B cell (primary cell): ENCODE measurements around the gene BLID. TPM values are rescaled to one million over a fixed set of nuclear protein-coding genes. Genes with fewer than 3 reads are reported as not detected.

Experiments
- ATAC-seq: fragments of 200-7000 bp; cut with Tn5 transposase; one replicate; pipeline ENCODE4 v1.10.0; 2021; ENCODE audit warnings: low read depth, mild to moderate bottlenecking, moderate number of reproducible peaks, moderate library complexity
- CTCF ChIA-PET: fragments of 350-600 bp; sonication (Branson Sonifier 250); formaldehyde crosslinking; loops from one replicate; lab custom pipeline; 2021; ENCODE audit warnings: antibody characterized with exemption, inconsistent platforms; lab: Charles Lee
- POLR2A ChIA-PET: fragments of 350-600 bp; sonication (Branson Sonifier 250); formaldehyde crosslinking; loops from one replicate; lab custom pipeline; 2021; ENCODE audit warnings: antibody characterized with exemption; lab: Charles Lee
- DNase-seq: peaks from one replicate; pipeline ENCODE4 v3.0.0; 2013
- H2AFZ ChIP-seq: 2 replicates; pipeline ENCODE4 v1.6.1; 2012; ENCODE audit warnings: mild to moderate bottlenecking, low read depth, low read length; ENCODE audit not compliant: insufficient read depth, poor library complexity, severe bottlenecking
- H3K27ac ChIP-seq, 2 donors: 1 replicate in 1 of 2; 2 replicates in 1 of 2; pipeline ENCODE4 v1.5.1; 2012 to 2013; ENCODE audit warnings: low read length in 2 of 2, mild to moderate bottlenecking in 2 of 2, moderate library complexity in 1 of 2
- H3K27me3 ChIP-seq, 4 experiments: fragments of 200-600 bp in 1 of 4; sonication (generic) in 1 of 4; replicated peaks in 1 of 4; 1 replicate in 2 of 4; 2 replicates in 2 of 4; pipeline versions ENCODE4 v1.6.1 to v1.7.0; 2013 to 2016; ENCODE audit warnings: low read length in 3 of 4, mild to moderate bottlenecking in 2 of 4, mixed read lengths in 1 of 4, moderate library complexity in 1 of 4; ENCODE audit not compliant: insufficient read depth in 4 of 4, control insufficient read depth in 3 of 4; ENCODE audit errors: control extremely low read depth in 1 of 4
- H3K36me3 ChIP-seq, 2 experiments: replicated peaks in 1 of 2; 1 replicate in 1 of 2; 2 replicates in 1 of 2; pipeline versions ENCODE4 v1.6.1 to v1.7.1; 2013; ENCODE audit warnings: low read length in 1 of 2; ENCODE audit not compliant: insufficient read depth in 2 of 2, control insufficient read depth in 1 of 2; ENCODE audit errors: control extremely low read depth in 1 of 2, extremely low read depth in 1 of 2
- H3K4me1 ChIP-seq, 2 donors: fragments of 200-600 bp in 1 of 2; sonication (generic) in 1 of 2; 1 replicate in 1 of 2; 2 replicates in 1 of 2; pipeline versions ENCODE4 v1.5.1 to v1.6.1; 2013 to 2017; ENCODE audit warnings: low read length in 2 of 2; ENCODE audit not compliant: control insufficient read depth in 2 of 2, insufficient read depth in 2 of 2
- H3K4me2 ChIP-seq: replicated peaks from 2 replicates; pipeline ENCODE3; 2012; ENCODE audit warnings: mild to moderate bottlenecking, low read depth, low read length; ENCODE audit not compliant: poor library complexity, severe bottlenecking
- H3K4me3 ChIP-seq, 5 experiments: fragments of 200-600 bp in 1 of 5; sonication (generic) in 1 of 5; 1 replicate in 3 of 5; 2 replicates in 2 of 5; pipeline versions ENCODE4 v1.5.1 to v1.7.0; 2011 to 2016; ENCODE audit warnings: low read length in 4 of 5, mild to moderate bottlenecking in 4 of 5, low read depth in 2 of 5, control low read depth in 1 of 5, moderate library complexity in 1 of 5; ENCODE audit not compliant: insufficient read depth in 1 of 5; ENCODE audit errors: control extremely low read depth in 1 of 5, extremely low read depth in 1 of 5
- H3K79me2 ChIP-seq: fragments of 200-600 bp; sonication (generic); one replicate; pipeline ENCODE4 v1.6.0; 2016; ENCODE audit warnings: low read length; ENCODE audit not compliant: control insufficient read depth, insufficient read depth
- H3K9ac ChIP-seq: fragments of 200-600 bp; sonication (generic); 2 replicates; pipeline ENCODE4 v1.6.1; 2017; ENCODE audit warnings: mild to moderate bottlenecking, low read length, moderate library complexity
- H3K9me3 ChIP-seq, 3 donors: one replicate each; pipeline versions ENCODE4 v1.6.1 to v1.7.1; 2013; ENCODE audit warnings: low read length in 2 of 3; ENCODE audit not compliant: control insufficient read depth in 2 of 3, insufficient read depth in 1 of 3; ENCODE audit errors: control extremely low read depth in 1 of 3
- H4K20me1 ChIP-seq: 2 replicates; pipeline ENCODE4 v1.6.0; 2012; ENCODE audit warnings: mild to moderate bottlenecking, low read length; ENCODE audit not compliant: insufficient read depth, control insufficient read depth, poor library complexity, severe bottlenecking
- H3K27ac Mint-ChIP-seq: one replicate; pipeline ENCODE4 v1.8.0; 2021; ENCODE audit warnings: mixed read lengths
- H3K27me3 Mint-ChIP-seq: one replicate; pipeline ENCODE4 v1.8.0; 2021; ENCODE audit warnings: mixed read lengths
- H3K4me1 Mint-ChIP-seq: one replicate; pipeline ENCODE4 v1.8.0; 2021; ENCODE audit warnings: mixed read lengths
- H3K4me3 Mint-ChIP-seq: one replicate; pipeline ENCODE4 v1.8.0; 2021; ENCODE audit warnings: mixed read lengths
- H3K9me3 Mint-ChIP-seq: one replicate; pipeline ENCODE4 v1.8.0; 2022; ENCODE audit warnings: mixed read lengths; ENCODE audit not compliant: insufficient read depth
- EZH2 ChIP-seq: IDR thresholded peaks from 2 replicates; pipeline ENCODE4 v1.6.1; 2012; ENCODE audit warnings: borderline replicate concordance, low read depth, mild to moderate bottlenecking, moderate library complexity, low read length; ENCODE audit not compliant: insufficient read depth, poor library complexity, severe bottlenecking
- WGBS: methylation state at CpG from one replicate; pipeline ENCODE4 v1.1.5; 2013; ENCODE audit warnings: missing lambda C conversion rate; ENCODE audit not compliant: insufficient coverage; 5-methylcytosine and 5-hydroxymethylcytosine counted together
- intact Hi-C: fragments of 100-400 bp; cut with micrococcal nuclease; formaldehyde crosslinking; loops from one replicate; pipeline ENCODE4 v1.10.0; 2022
- polyA plus RNA-seq: library from polyadenylated mRNA; depleted of rRNA; stranded (reverse); fragments of >200 nt; gene quantifications from 2 replicates; pipeline ENCODE4 v1.2.3, GENCODE V29; 2012
- total RNA-seq, 2 donors: library from RNA; stranded (reverse); fragments of 120-200 nt in 1 of 2; gene quantifications; 1 replicate in 1 of 2; 2 replicates in 1 of 2; pipeline versions ENCODE4 v1.2.3 to v1.2.4, GENCODE V29; 2013 to 2022
- TF ChIP-seq, protein P1 (sequence below): fragments of 200-600 bp; IDR thresholded peaks from one replicate; pipeline ENCODE4 v1.8.0; 2022; ENCODE audit warnings: antibody characterized with exemption, mild to moderate bottlenecking

BLID gene
- total and polyA plus RNA-seq, 2 donors (not counting 1 experiment from before 2014, with no cell fraction given) = not detected

DNA sequence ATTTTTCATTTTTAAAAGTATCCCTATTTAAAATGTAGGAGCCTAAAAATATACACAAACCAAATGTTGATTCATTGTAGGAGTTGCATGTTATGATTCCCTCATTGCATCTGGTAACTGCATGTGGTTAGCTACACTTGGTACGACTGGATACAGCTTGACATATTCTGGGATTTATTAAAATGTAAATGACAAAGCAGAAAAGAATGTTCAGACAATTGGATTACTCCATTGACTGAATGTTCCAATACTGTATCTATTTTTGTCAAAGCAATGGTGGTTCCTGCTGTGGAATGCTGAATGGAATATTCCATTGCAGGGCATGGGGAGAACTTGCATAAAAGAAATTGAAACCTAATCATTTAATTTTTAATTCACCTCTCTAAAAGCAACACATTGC is 30.8 kb downstream of the BLID start:
- ATAC-seq = no peak
- H3K27ac Mint-ChIP-seq = no peak overlapping the region

DNA sequence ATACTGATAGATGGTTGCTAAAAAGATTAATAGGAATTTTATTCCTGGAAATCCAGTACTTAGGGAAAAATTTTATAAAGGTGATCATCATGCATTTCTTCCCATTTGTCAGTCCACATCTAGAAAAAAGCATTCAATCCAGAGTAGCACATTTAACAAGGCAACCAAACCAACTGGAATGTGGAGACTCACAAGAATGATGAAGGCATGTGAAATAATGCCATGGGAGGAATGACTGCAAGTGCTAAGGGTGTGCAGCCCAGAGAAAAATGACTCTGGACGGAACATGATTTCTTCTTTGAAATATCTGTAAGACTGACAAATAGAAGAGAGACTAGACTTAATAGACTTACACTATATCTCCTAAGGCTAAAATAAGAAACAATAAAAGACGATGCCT is 33.8 kb downstream of the BLID start:
- no peaks in the 10 kb centered on the region for H3K9me3 Mint-ChIP-seq
- ATAC-seq (no peak), DNase-seq (no peak)
- Histone ChIP-seq H3K9ac (no peak overlapping the region), H2AFZ (no peak overlapping the region), H3K27me3 (no peaks in the 10 kb centered on the region), H3K4me1 (no peaks in the 10 kb centered on the region), H3K27ac (no peak overlapping the region), H4K20me1 (no peaks in the 10 kb centered on the region), H3K4me2 (no peak overlapping the region), H3K9me3 (no peaks in the 10 kb centered on the region), H3K4me3 (no peak overlapping the region), H3K36me3 (no peaks in the 10 kb centered on the region), H3K79me2 (no peaks in the 10 kb centered on the region)
- H3K4me1 Mint-ChIP-seq = no peaks in the 10 kb centered on the region
- WGBS = 100% methylated on average over 1 of the region's 2 CpGs
- H3K27ac Mint-ChIP-seq = no peak overlapping the region
- peaks cover 8% of the 10 kb centered on the region for H3K27me3 Mint-ChIP-seq
- TF ChIP-seq, protein P1, sequence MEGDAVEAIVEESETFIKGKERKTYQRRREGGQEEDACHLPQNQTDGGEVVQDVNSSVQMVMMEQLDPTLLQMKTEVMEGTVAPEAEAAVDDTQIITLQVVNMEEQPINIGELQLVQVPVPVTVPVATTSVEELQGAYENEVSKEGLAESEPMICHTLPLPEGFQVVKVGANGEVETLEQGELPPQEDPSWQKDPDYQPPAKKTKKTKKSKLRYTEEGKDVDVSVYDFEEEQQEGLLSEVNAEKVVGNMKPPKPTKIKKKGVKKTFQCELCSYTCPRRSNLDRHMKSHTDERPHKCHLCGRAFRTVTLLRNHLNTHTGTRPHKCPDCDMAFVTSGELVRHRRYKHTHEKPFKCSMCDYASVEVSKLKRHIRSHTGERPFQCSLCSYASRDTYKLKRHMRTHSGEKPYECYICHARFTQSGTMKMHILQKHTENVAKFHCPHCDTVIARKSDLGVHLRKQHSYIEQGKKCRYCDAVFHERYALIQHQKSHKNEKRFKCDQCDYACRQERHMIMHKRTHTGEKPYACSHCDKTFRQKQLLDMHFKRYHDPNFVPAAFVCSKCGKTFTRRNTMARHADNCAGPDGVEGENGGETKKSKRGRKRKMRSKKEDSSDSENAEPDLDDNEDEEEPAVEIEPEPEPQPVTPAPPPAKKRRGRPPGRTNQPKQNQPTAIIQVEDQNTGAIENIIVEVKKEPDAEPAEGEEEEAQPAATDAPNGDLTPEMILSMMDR = no peak
- no peak for TF ChIP-seq EZH2
- POLR2A ChIA-PET = no interaction called here
- no peak overlapping the region for H3K4me3 Mint-ChIP-seq
- CTCF ChIA-PET = no interaction called here
- intact Hi-C loops = no loop called here

More for the DNA sequence above, 30.8 kb downstream of the BLID start:
- H3K27me3 Mint-ChIP-seq = peaks cover 12% of the 10 kb centered on the region
- 33% methylated on average over 1 of the region's 1 CpG for WGBS
- Histone ChIP-seq H4K20me1 (no peaks in the 10 kb centered on the region), H3K4me1 (no peaks in the 10 kb centered on the region), H3K36me3 (no peaks in the 10 kb centered on the region), H3K9me3 (peaks cover 0 to 1% (median 0%) of the 10 kb centered on the region in 3 donors), H2AFZ (no peak overlapping the region), H3K4me2 (no peak overlapping the region), H3K4me3 (no peak overlapping the region), H3K9ac (no peak overlapping the region), H3K79me2 (no peaks in the 10 kb centered on the region), H3K27me3 (no peaks in the 10 kb centered on the region), H3K27ac (no peak overlapping the region)
- CTCF ChIA-PET = no interaction called here
- H3K4me3 Mint-ChIP-seq = no peak overlapping the region
- no peaks in the 10 kb centered on the region for H3K9me3 Mint-ChIP-seq
- TF ChIP-seq EZH2 = no peak
- TF ChIP-seq, protein P1 = no peak
- POLR2A ChIA-PET = no interaction called here
- H3K4me1 Mint-ChIP-seq = no peaks in the 10 kb centered on the region
- DNase-seq = no peak
- intact Hi-C loops = no loop called here
